ENCODE results near the gene ACER3.
"Not testable (repeated sequence)": the region's sequence is repeated elsewhere in the genome, so short reads cannot be mapped to it uniquely, and the experiment has no call there.

The ACER3 gene

GRCh38 chr11:77003963-77004362 lies 143.2 kb downstream of the ACER3 start:
- no peak for DNase-seq

- no peak for DNase-seq
Observed at GRCh38 chr11:77009533-77010160, 148.9 kb downstream of the ACER3 start.

DNA sequence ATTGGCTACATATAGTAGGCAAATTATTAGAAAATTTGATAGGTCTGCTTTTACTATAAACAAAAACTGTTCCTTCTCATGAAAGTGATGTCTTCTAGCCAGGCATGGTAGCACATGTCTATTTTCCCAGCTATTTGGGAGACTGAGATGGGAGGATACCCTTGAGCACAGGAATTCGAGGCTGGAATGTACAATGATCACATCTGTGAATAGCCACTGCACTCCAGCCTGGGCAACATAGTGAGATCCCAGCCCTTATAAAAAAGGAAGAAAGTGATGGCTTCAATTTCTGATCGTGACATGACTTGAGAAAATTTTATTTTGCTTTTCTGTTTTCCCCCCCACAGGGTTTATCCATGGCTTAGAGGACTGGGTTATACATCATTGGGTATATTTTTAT lies 154.0 kb downstream of the ACER3 start:
- DNase-seq: no peak

GRCh38 chr11:77018396-77018924 lies 157.7 kb downstream of the ACER3 start:
- not testable (repeated sequence) for DNase-seq

DNA sequence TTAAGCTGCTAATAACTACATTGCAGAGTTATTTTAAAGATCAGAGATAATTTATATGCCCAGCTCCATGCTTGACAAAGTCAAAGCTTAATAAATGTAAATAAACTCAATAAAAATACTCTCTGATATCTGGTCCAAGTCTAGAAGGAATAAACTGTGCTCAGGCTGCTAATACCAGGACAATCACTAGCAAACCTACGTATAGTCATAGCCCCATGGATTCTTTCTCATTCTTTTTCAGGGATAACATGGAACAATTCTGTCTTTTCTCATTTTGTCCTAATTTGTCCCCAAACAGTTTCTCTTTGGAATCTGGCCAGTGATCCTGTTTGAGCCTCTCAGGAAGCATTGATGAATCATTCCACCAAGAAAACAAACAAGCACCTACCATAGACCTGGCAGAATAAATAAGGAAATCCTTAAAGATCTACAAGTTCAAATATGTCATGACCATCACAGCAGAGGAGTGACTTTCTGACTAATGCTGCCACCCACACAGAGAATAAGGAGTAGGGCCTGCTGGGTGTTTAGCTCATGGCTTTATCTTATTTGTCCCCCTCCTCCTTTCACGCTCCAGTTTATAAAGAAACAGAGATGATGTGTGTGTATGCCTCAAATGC lies 159.4 kb downstream of the ACER3 start:
- DNase-seq: peak; percentile 48

DNA sequence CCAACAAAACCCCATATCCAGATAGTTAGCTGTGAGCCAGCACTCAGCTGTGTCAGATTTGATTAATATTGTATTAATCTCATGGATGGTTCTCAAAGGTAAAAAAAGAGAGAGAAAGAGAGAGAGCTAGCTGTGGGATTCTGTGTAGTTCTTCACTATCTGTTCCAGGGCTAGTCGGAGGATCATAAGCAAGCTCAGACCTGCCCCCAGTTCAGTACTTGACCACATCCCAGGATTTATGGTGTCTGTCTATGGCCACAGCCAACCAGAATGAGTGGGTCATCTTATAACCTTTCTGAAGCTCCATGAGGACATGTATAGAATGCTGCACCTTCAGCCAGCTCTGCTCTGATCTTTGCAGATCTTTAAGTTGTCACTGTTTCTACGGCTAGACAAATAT lies 160.0 kb downstream of the ACER3 start:
- DNase-seq: peak; percentile 60

- peak; percentile 24 for DNase-seq
Observed at GRCh38 chr11:77024745-77025144, 164.0 kb downstream of the ACER3 start.

- no peak for DNase-seq
Observed at GRCh38 chr11:77026221-77026620, 165.5 kb downstream of the ACER3 start.

DNA sequence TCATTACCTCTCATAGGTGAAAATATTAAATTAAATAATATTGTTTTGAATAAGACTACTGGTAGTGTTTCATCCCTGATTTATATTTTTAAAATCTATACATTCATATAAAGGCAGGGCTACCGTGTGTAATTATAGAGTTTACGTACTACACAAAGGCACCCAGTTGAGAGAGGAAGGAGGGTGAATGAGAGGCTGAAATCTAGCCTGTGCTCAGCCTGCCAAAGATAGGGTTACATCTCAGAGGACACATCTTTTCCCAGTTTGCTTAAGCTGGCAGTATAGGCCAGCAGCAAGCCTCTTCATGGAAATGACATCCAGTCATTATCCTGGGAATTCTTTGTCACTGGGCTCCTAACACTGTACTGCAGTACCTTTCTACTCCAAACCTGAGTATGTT lies 166.0 kb downstream of the ACER3 start:
- peak; percentile 98 for DNase-seq

DNA sequence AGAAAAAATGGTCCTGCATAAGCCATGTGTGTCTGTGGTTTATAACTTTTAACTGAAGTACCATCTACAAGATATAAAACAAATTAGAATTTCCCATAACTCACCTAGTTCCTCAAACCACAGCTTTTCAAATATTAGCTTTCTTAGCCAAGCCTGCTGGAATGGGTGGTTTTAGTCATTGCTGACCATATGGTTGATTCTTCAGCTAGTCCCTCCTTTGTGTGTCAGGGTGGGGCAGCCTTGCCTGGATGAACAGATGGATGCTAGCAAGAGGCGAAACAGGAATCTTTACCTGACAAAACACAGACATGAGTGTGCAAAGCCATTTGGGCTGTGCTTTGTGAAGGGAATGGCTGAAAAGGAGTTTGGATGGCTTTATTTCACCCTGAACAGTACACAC lies 166.6 kb downstream of the ACER3 start:
- peak; percentile 96 for DNase-seq

DNA sequence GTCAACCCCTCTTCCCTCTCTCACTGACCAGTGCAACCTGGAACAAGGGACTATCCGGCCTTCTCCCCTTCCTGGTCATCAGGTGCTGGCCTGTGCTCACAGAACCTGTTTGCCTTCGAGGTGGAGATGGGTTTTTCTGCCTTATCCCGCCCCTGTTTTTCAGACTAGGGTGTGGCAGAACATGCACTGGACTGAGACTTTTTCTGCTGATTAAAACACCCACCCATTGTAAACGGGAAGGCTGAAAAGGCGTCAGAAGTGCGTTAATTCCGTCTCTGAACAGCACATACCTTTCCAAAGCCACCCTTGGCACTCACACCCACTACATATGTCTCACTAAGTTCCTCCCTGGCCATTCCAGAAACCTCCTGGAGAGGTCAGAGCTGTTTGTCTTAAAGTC lies 169.1 kb downstream of the ACER3 start:
- DNase-seq: no peak

DNA sequence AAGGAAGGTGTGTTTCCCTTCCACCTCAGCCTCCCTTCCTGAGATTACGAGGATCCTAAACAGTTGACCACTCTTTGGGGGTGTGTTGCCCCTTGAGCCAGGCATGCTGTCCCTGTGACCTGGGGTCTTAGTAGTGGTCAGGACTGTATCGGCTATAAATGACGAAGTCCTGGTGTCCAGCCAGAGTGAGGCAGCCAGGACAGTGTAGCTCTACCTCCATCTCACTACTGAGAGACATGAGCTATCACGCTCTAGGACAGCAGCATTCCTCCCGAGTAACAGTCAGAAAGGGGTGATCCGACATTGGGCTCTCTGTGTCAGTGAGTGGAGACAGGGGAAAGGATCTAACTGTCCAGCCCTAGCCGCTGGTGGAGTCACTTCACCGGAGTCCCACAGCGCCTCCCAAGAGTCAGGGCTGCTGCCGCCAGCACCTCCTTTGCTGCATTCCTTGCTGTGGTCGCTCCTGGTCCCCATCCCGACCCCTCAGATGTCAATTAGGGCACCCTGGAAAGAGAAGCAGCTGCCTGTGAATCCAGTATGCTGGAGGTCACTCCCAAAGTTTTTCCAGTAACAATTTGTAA lies 170.2 kb downstream of the ACER3 start:
- no peak for DNase-seq

DNA sequence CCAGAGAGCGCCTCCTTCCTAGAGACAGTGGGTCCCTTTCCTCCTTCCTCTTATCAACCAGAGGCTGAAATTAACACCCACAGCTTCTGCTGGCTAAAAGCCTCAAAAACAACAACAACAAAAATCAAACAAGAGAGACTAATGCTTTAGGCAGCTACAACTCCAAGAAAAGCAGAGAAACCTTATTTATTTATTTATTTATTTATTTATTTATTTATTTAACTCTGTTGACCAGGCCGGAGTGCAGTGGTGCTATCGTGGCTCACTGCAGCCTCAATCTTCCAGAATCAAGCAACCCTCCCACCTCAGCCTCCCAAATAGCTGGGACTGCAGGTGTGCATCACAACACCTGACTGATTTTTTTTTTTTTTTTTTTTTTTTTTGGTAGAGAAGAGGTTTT lies 170.9 kb downstream of the ACER3 start:
- no peak for DNase-seq

GRCh38 chr11:77035039-77035438 lies 174.3 kb downstream of the ACER3 start:
- DNase-seq: no peak

GRCh38 chr11:77035580-77035979 lies 174.9 kb downstream of the ACER3 start:
- DNase-seq: peak; percentile 87

GRCh38 chr11:77036398-77036797 lies 175.7 kb downstream of the ACER3 start:
- DNase-seq: no peak

GRCh38 chr11:77037057-77037456 lies 176.3 kb downstream of the ACER3 start:
- no peak for DNase-seq

DNA sequence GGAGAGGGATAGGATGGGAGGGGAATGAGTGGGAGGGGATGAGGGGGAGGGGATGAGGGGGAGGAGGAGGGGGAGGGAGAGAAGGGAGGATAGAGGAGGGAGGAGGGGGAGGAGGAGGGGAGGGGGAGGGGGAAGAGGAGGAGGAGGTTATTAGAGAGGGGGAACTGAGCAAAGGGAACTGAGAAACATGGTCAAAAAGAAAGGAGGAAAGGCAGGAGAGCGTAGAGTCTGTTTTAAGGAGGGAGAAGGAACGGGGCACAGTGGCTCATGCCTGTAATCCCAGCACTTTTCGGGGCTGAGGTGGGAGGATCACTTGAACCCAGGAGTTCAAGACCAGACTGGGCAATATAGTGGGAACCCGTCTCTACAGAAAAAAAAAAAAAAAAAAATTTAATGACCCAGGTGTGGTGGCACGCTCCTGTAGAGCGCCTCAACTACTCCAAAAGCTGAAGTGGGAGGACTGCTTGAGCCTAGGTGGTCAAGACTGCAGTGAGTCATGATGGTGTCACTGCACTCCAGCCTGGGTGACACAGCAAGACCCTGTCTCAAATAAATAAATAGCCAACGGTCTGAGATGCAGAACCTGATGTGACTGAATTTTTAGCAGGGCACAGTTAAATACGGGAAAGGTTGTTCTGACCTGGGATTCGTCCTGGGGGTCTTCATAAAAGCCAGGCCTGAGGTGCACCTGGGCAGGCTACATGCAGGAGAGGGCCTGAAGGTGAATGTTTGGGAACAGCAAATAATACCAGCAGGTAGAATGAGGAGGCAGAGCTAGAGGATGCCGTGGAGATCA lies 177.5 kb downstream of the ACER3 start:
- no peak for DNase-seq

GRCh38 chr11:77038825-77039326 lies 178.2 kb downstream of the ACER3 start:
- no peak for DNase-seq

- DNase-seq: no peak
Observed at GRCh38 chr11:77039491-77040400, 179.0 kb downstream of the ACER3 start.

DNA sequence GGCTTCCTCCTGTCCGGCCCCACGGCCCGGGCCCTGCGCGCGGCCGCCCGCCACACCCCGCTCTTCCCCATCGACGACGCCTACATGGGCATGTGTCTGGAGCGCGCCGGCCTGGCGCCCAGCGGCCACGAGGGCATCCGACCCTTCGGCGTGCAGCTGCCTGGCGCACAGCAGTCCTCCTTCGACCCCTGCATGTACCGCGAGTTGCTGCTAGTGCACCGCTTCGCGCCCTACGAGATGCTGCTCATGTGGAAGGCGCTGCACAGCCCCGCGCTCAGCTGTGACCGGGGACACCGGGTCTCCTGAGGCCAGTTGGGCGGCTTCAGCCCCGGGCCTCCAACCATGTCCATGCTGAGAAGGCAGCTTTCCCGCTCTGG lies 179.7 kb downstream of the ACER3 start:
- DNase-seq: no peak

- no peak for DNase-seq
Observed at GRCh38 chr11:77040889-77041288, 180.2 kb downstream of the ACER3 start.
